Dendritic cell treated with granulocyte-macrophage colony-stimulating factor and Interleukin-4, amounts not matched to agents 40 ng/mL and 50 ng/mL, for 4 days (primary cell): ENCODE measurements around the gene PAX6.

ENCODE experiments used
- H3K27ac Mint-ChIP-seq: one replicate; pipeline ENCODE4 v1.8.0; 2022; ENCODE audit warnings: mild to moderate bottlenecking, mixed read lengths
- H3K27me3 Mint-ChIP-seq: one replicate; pipeline ENCODE4 v1.8.0; 2022; ENCODE audit warnings: mild to moderate bottlenecking, mixed read lengths
- H3K36me3 Mint-ChIP-seq: one replicate; pipeline ENCODE4 v1.8.0; 2022; ENCODE audit warnings: low read depth, mixed read lengths
- H3K4me1 Mint-ChIP-seq: one replicate; pipeline ENCODE4 v1.8.0; 2022; ENCODE audit warnings: low read depth, mixed read lengths
- H3K4me3 Mint-ChIP-seq: one replicate; pipeline ENCODE4 v1.8.0; 2022; ENCODE audit warnings: mild to moderate bottlenecking, moderate library complexity, mixed read lengths
- H3K9me3 Mint-ChIP-seq: one replicate; pipeline ENCODE4 v1.8.0; 2022; ENCODE audit warnings: mixed read lengths
- intact Hi-C: fragments of 100-400 bp; cut with micrococcal nuclease; formaldehyde crosslinking; loops from one replicate; pipeline ENCODE4 v1.15.0; 2022

Gene PAX6

GRCh38 chr11:31792456-31792855 lies 18.7 kb downstream of the PAX6 start:
- H3K27me3 Mint-ChIP-seq: peaks cover 46% of the 10 kb centered on the region
- no peak overlapping the region for H3K4me3 Mint-ChIP-seq
- intact Hi-C loops: no loop called here
- no peaks in the 10 kb centered on the region for H3K36me3 Mint-ChIP-seq
- H3K4me1 Mint-ChIP-seq: no peaks in the 10 kb centered on the region
- H3K27ac Mint-ChIP-seq: no peak overlapping the region
- H3K9me3 Mint-ChIP-seq: no peaks in the 10 kb centered on the region

GRCh38 chr11:31792036-31792435 lies 19.1 kb downstream of the PAX6 start:
- no peak overlapping the region for H3K4me3 Mint-ChIP-seq
- H3K27ac Mint-ChIP-seq: no peak overlapping the region
- H3K4me1 Mint-ChIP-seq: no peaks in the 10 kb centered on the region
- H3K36me3 Mint-ChIP-seq: no peaks in the 10 kb centered on the region
- intact Hi-C loops: no loop called here
- no peaks in the 10 kb centered on the region for H3K9me3 Mint-ChIP-seq
- H3K27me3 Mint-ChIP-seq: peaks cover 41% of the 10 kb centered on the region

- H3K36me3 Mint-ChIP-seq: no peaks in the 10 kb centered on the region
- no peak overlapping the region for H3K4me3 Mint-ChIP-seq
- intact Hi-C loops: no loop called here
- H3K9me3 Mint-ChIP-seq: no peaks in the 10 kb centered on the region
- H3K27me3 Mint-ChIP-seq: peaks cover 28% of the 10 kb centered on the region
- H3K4me1 Mint-ChIP-seq: no peaks in the 10 kb centered on the region
- no peak overlapping the region for H3K27ac Mint-ChIP-seq
These were observed 20.5 kb downstream of the PAX6 start for GRCh38 chr11:31790649-31791048.

GRCh38 chr11:31788085-31788484 lies 23.0 kb downstream of the PAX6 start:
- Mint-ChIP-seq H3K4me1 (no peaks in the 10 kb centered on the region), H3K9me3 (no peaks in the 10 kb centered on the region), H3K4me3 (no peak overlapping the region), H3K27ac (no peak overlapping the region), H3K27me3 (peaks cover 10% of the 10 kb centered on the region), H3K36me3 (peaks cover 5% of the 10 kb centered on the region)
- intact Hi-C loops: no loop called here

GRCh38 chr11:31786996-31787685 lies 24.0 kb downstream of the PAX6 start:
- Mint-ChIP-seq H3K27me3 (peaks cover 8% of the 10 kb centered on the region), H3K9me3 (no peaks in the 10 kb centered on the region), H3K4me3 (no peak overlapping the region), H3K36me3 (peaks cover 6% of the 10 kb centered on the region), H3K27ac (no peak overlapping the region), H3K4me1 (no peaks in the 10 kb centered on the region)
- intact Hi-C loops: no loop called here

- Mint-ChIP-seq H3K36me3 (peaks cover 6% of the 10 kb centered on the region), H3K4me1 (no peaks in the 10 kb centered on the region), H3K4me3 (no peak overlapping the region), H3K27me3 (no peaks in the 10 kb centered on the region), H3K9me3 (no peaks in the 10 kb centered on the region), H3K27ac (no peak overlapping the region)
- intact Hi-C loops: no loop called here
These were observed 26.5 kb downstream of the PAX6 start for GRCh38 chr11:31784611-31785010.

- Mint-ChIP-seq H3K9me3 (no peaks in the 10 kb centered on the region), H3K27me3 (no peaks in the 10 kb centered on the region), H3K36me3 (peaks cover 6% of the 10 kb centered on the region), H3K4me3 (no peak overlapping the region), H3K4me1 (no peaks in the 10 kb centered on the region), H3K27ac (no peak overlapping the region)
- intact Hi-C loops: no loop called here
These were observed 27.9 kb downstream of the PAX6 start for GRCh38 chr11:31783252-31783651.

- H3K36me3 Mint-ChIP-seq: peaks cover 6% of the 10 kb centered on the region
- H3K4me1 Mint-ChIP-seq: no peaks in the 10 kb centered on the region
These were observed 28.9 kb downstream of the PAX6 start for GRCh38 chr11:31782257-31782656.

GRCh38 chr11:31780480-31780971 lies 30.6 kb downstream of the PAX6 start:
- Mint-ChIP-seq H3K4me3 (no peak overlapping the region), H3K4me1 (no peaks in the 10 kb centered on the region), H3K27ac (no peak overlapping the region), H3K9me3 (no peaks in the 10 kb centered on the region), H3K27me3 (no peaks in the 10 kb centered on the region), H3K36me3 (peaks cover 6% of the 10 kb centered on the region)
- intact Hi-C loops: no loop called here

More at GRCh38 chr11:31782257-31782656, 28.9 kb downstream of the PAX6 start:
- H3K9me3 Mint-ChIP-seq: no peaks in the 10 kb centered on the region
- H3K27me3 Mint-ChIP-seq: no peaks in the 10 kb centered on the region
- H3K4me3 Mint-ChIP-seq: no peak overlapping the region
- intact Hi-C loops: no loop called here
- no peak overlapping the region for H3K27ac Mint-ChIP-seq

- intact Hi-C loops: no loop called here
- no peak overlapping the region for H3K4me3 Mint-ChIP-seq
- no peaks in the 10 kb centered on the region for H3K9me3 Mint-ChIP-seq
- H3K27ac Mint-ChIP-seq: no peak overlapping the region
- peaks cover 6% of the 10 kb centered on the region for H3K36me3 Mint-ChIP-seq
- no peaks in the 10 kb centered on the region for H3K4me1 Mint-ChIP-seq
- no peaks in the 10 kb centered on the region for H3K27me3 Mint-ChIP-seq
These were observed 31.0 kb downstream of the PAX6 start for GRCh38 chr11:31780078-31780477.

- Mint-ChIP-seq H3K4me3 (no peak overlapping the region), H3K4me1 (no peaks in the 10 kb centered on the region), H3K27me3 (no peaks in the 10 kb centered on the region), H3K27ac (no peak overlapping the region), H3K9me3 (no peaks in the 10 kb centered on the region), H3K36me3 (peaks cover 6% of the 10 kb centered on the region)
- intact Hi-C loops: no loop called here
These were observed 31.7 kb downstream of the PAX6 start for GRCh38 chr11:31779374-31779791.

- Mint-ChIP-seq H3K27me3 (no peaks in the 10 kb centered on the region), H3K36me3 (no peaks in the 10 kb centered on the region)
These were observed 38.7 kb downstream of the PAX6 start for GRCh38 chr11:31772412-31772811.

GRCh38 chr11:31770011-31770700 lies 41.0 kb downstream of the PAX6 start:
- H3K4me1 Mint-ChIP-seq: no peaks in the 10 kb centered on the region
- H3K36me3 Mint-ChIP-seq: no peaks in the 10 kb centered on the region
- H3K9me3 Mint-ChIP-seq: no peaks in the 10 kb centered on the region
- intact Hi-C loops: no loop called here
- H3K27me3 Mint-ChIP-seq: no peaks in the 10 kb centered on the region
- no peak overlapping the region for H3K27ac Mint-ChIP-seq
- no peak overlapping the region for H3K4me3 Mint-ChIP-seq

More at GRCh38 chr11:31772412-31772811, 38.7 kb downstream of the PAX6 start:
- intact Hi-C loops: no loop called here
- Mint-ChIP-seq H3K9me3 (no peaks in the 10 kb centered on the region), H3K4me1 (no peaks in the 10 kb centered on the region), H3K27ac (no peak overlapping the region), H3K4me3 (no peak overlapping the region)

- Mint-ChIP-seq H3K4me3 (no peak overlapping the region), H3K4me1 (no peaks in the 10 kb centered on the region), H3K9me3 (no peaks in the 10 kb centered on the region), H3K36me3 (no peaks in the 10 kb centered on the region), H3K27me3 (no peaks in the 10 kb centered on the region), H3K27ac (no peak overlapping the region)
- intact Hi-C loops: no loop called here
These were observed 42.1 kb downstream of the PAX6 start for GRCh38 chr11:31768749-31769640.
